Measurements from ENCODE around the gene ANTXR2.
"Not testable (repeated sequence)": the region's sequence is repeated elsewhere in the genome, so short reads cannot be mapped to it uniquely, and the experiment has no call there.

Gene ANTXR2

GRCh38 chr4:80072744-80073472, at the start of gene ANTXR2:
Gene ANTXR2, minus strand, starts transcription at chr4:80073229. Its CDS starts 669 bp downstream, at chr4:80072560.
- DNase-seq, result peak; percentile 90

- DNase-seq, result not testable (repeated sequence)
Observed at GRCh38 chr4:80121815-80122214, 48.8 kb upstream of the ANTXR2 start.

GRCh38 chr4:80119620-80120019, 46.6 kb upstream of the ANTXR2 start:
- not testable (repeated sequence) for DNase-seq

- DNase-seq, result no peak
Observed at GRCh38 chr4:80116516-80116915, 43.5 kb upstream of the ANTXR2 start.

GRCh38 chr4:80115368-80116181, 42.5 kb upstream of the ANTXR2 start:
- no peak for DNase-seq

GRCh38 chr4:80114732-80115265, 41.8 kb upstream of the ANTXR2 start:
- DNase-seq, result no peak

GRCh38 chr4:80113615-80114014, 40.6 kb upstream of the ANTXR2 start:
- DNase-seq, result no peak

GRCh38 chr4:80112236-80112635, 39.2 kb upstream of the ANTXR2 start:
- DNase-seq, result no peak

GRCh38 chr4:80111276-80111675, 38.2 kb upstream of the ANTXR2 start:
- no peak for DNase-seq

GRCh38 chr4:80107374-80107773, 34.3 kb upstream of the ANTXR2 start:
- DNase-seq, result no peak

GRCh38 chr4:80104927-80105326, 31.9 kb upstream of the ANTXR2 start:
- DNase-seq, result no peak

- no peak for DNase-seq
Observed at GRCh38 chr4:80103629-80104028, 30.6 kb upstream of the ANTXR2 start.

GRCh38 chr4:80101792-80102116, 28.7 kb upstream of the ANTXR2 start:
- no peak for DNase-seq

- DNase-seq, result no peak
Observed at GRCh38 chr4:80101071-80101791, 28.2 kb upstream of the ANTXR2 start.

GRCh38 chr4:80099671-80100070, 26.6 kb upstream of the ANTXR2 start:
- no peak for DNase-seq

- no peak for DNase-seq
Observed at GRCh38 chr4:80098635-80099034, 25.6 kb upstream of the ANTXR2 start.

GRCh38 chr4:80097400-80098177, 24.6 kb upstream of the ANTXR2 start:
- no peak for DNase-seq

GRCh38 chr4:80096175-80096850, 23.3 kb upstream of the ANTXR2 start:
- no peak for DNase-seq

- no peak for DNase-seq
Observed at GRCh38 chr4:80094191-80094590, 21.2 kb upstream of the ANTXR2 start.

GRCh38 chr4:80093563-80093962, 20.5 kb upstream of the ANTXR2 start:
- no peak for DNase-seq

GRCh38 chr4:80092847-80093246, 19.8 kb upstream of the ANTXR2 start:
- DNase-seq, result no peak

GRCh38 chr4:80092088-80092487, 19.1 kb upstream of the ANTXR2 start:
- no peak for DNase-seq
